Transverse colon (tissue), 4 donors: ENCODE measurements around the gene HAO2. TPM values are rescaled to one million over a fixed set of nuclear protein-coding genes. Genes with fewer than 3 reads are reported as not detected.
"Not testable (repeated sequence)": the region's sequence is repeated elsewhere in the genome, so short reads cannot be mapped to it uniquely, and the experiment has no call there.

Source experiments
- DNase-seq: peaks from one replicate; pipeline ENCODE4 v3.0.0-alpha.2; 2019
- H3K27ac ChIP-seq, 4 donors: fragments of 200-600 bp; sonication (generic); 2 replicates each; pipeline ENCODE4 v1.5.1; 2016 to 2018; ENCODE audit warnings: inconsistent platforms in 4 of 4
- H3K27me3 ChIP-seq: fragments of 200-600 bp; sonication (generic); 2 replicates; pipeline ENCODE4 v1.5.1; 2017; ENCODE audit warnings: inconsistent platforms
- H3K36me3 ChIP-seq, 4 donors: fragments of 200-600 bp; sonication (generic); 2 replicates each; pipeline ENCODE4 v1.5.1; 2017 to 2019; ENCODE audit warnings: inconsistent platforms in 4 of 4
- H3K4me1 ChIP-seq, 4 donors: fragments of 200-600 bp; sonication (generic); 2 replicates each; pipeline ENCODE4 v1.5.1; 2017 to 2020; ENCODE audit warnings: inconsistent platforms in 4 of 4
- H3K4me3 ChIP-seq, 4 donors: fragments of 200-600 bp; sonication (generic); 1 replicate in 1 of 4; 2 replicates in 3 of 4; pipeline versions ENCODE4 v1.5.1 to v1.6.1; 2017 to 2019; ENCODE audit warnings: inconsistent platforms in 4 of 4
- H3K9me3 ChIP-seq, 2 donors: fragments of 200-600 bp; sonication (generic); 2 replicates each; pipeline ENCODE4 v1.5.1; 2017 to 2019; ENCODE audit warnings: inconsistent platforms in 2 of 2
- CTCF ChIP-seq, 5 experiments: fragments of 200-600 bp in 3 of 5; fragments of 450-650 bp in 2 of 5; sonication (generic) in 3 of 5; IDR thresholded peaks; 1 replicate in 2 of 5; 2 replicates in 3 of 5; pipeline ENCODE4 v1.5.1; 2016 to 2017; ENCODE audit warnings: antibody characterized with exemption in 5 of 5, inconsistent platforms in 3 of 5, mild to moderate bottlenecking in 2 of 5, moderate library complexity in 1 of 5
- EP300 ChIP-seq: sonication (generic); formaldehyde crosslinking; IDR thresholded peaks from one replicate; pipeline ENCODE4 v1.6.1; 2017; ENCODE audit warnings: antibody characterized with exemption, low read depth
- POLR2A ChIP-seq: fragments of 450-650 bp; IDR thresholded peaks from one replicate; pipeline ENCODE4 v1.6.1; 2016; ENCODE audit warnings: antibody characterized with exemption, mild to moderate bottlenecking, moderate library complexity
- POLR2AphosphoS5 ChIP-seq, 3 donors: sonication (generic); formaldehyde crosslinking; IDR thresholded peaks; one replicate each; pipeline ENCODE4 v1.6.1; 2016; ENCODE audit warnings: antibody characterized with exemption in 3 of 3
- WGBS, 2 donors: methylation state at CpG; one replicate each; pipeline ENCODE4 v1.1.5; 2018; ENCODE audit warnings: low coverage in 1 of 2; 5-methylcytosine and 5-hydroxymethylcytosine counted together
- in situ Hi-C, 4 donors: fragments of 200-750 bp; cut with MboI; loops; one replicate each; pipeline versions ENCODE4 v1.15.0 to v1.15.1; 2017; ENCODE audit warnings: low sequenced_read_pairs in 3 of 4, low pct_ligation_motif_present in 1 of 4, low pct_unique_long_range_greater_than_20kb in 1 of 4
- intact Hi-C: fragments of 100-400 bp; cut with DNase I; formaldehyde crosslinking; loops from one replicate; pipeline ENCODE4 v1.15.1; 2023; ENCODE audit warnings: low total_unique reads
- total RNA-seq, 4 donors: library from RNA; depleted of rRNA; stranded (reverse); fragments of >200 nt; gene quantifications; one replicate each; pipeline ENCODE4 v1.1.0, GENCODE V29; 2016

Gene HAO2
- total RNA-seq, 4 donors from 2014 or later, result not detected

- no peak for DNase-seq
- H3K36me3 ChIP-seq, result no peaks in the 10 kb centered on the region
- intact Hi-C loops (no loop called here), in situ Hi-C loops (no loop called here)
- WGBS, 2 donors, result 43 to 69% methylated on average over 1 of the region's 1 CpG
- peaks cover 0 to 5% (median 2%) of the 10 kb centered on the region in 4 donors for H3K4me1 ChIP-seq
- H3K4me3 ChIP-seq, result no peak overlapping the region
- no peaks in the 10 kb centered on the region for H3K27me3 ChIP-seq
- no peaks in the 10 kb centered on the region for H3K9me3 ChIP-seq
- no peak for TF ChIP-seq POLR2AphosphoS5 (IDR thresholded peaks at IDR 0.05)
- no peak for TF ChIP-seq EP300
- no peak for TF ChIP-seq POLR2A
- no peak for TF ChIP-seq CTCF (IDR thresholded peaks at IDR 0.05)
- no peak overlapping the region for H3K27ac ChIP-seq
Observed at GRCh38 chr1:119347858-119348257, 20.7 kb upstream of the HAO2 start.

- TF ChIP-seq CTCF (IDR thresholded peaks at IDR 0.05), result no peak
- TF ChIP-seq POLR2AphosphoS5 (IDR thresholded peaks at IDR 0.05), result no peak
- Histone ChIP-seq H3K4me1 (peaks cover 0 to 5% (median 2%) of the 10 kb centered on the region in 4 donors), H3K27me3 (no peaks in the 10 kb centered on the region), H3K36me3 (no peaks in the 10 kb centered on the region), H3K4me3 (no peak overlapping the region), H3K9me3 (no peaks in the 10 kb centered on the region), H3K27ac (no peak overlapping the region)
- 85 to 100% methylated on average over 1 to 4 of the region's 4 CpGs for WGBS, 2 donors
- no peak for DNase-seq
- intact Hi-C loops, result no loop called here
- in situ Hi-C loops, result no loop called here
Observed at GRCh38 chr1:119348941-119349340, 19.6 kb upstream of the HAO2 start.

- intact Hi-C loops, in situ Hi-C loops: not testable (repeated sequence)
Observed at GRCh38 chr1:119350866-119351265, 17.7 kb upstream of the HAO2 start.

GRCh38 chr1:119351997-119352396 is 16.6 kb upstream of the HAO2 start:
- no peak for TF ChIP-seq CTCF (IDR thresholded peaks at IDR 0.05)
- TF ChIP-seq POLR2A, result no peak
- TF ChIP-seq POLR2AphosphoS5 (IDR thresholded peaks at IDR 0.05), result no peak
- no peak for TF ChIP-seq EP300
- Histone ChIP-seq H3K9me3 (no peaks in the 10 kb centered on the region), H3K4me3 (no peak overlapping the region), H3K4me1 (peaks cover 0 to 2% (median under 1%) of the 10 kb centered on the region in 4 donors), H3K27ac (no peak overlapping the region), H3K36me3 (no peaks in the 10 kb centered on the region), H3K27me3 (no peaks in the 10 kb centered on the region)
- in situ Hi-C loops (no loop called here), intact Hi-C loops (no loop called here)
- no peak for DNase-seq
- 75 to 87% methylated on average over 1 of the region's 1 CpG for WGBS, 2 donors

More at GRCh38 chr1:119350866-119351265, 17.7 kb upstream of the HAO2 start:
- not testable (repeated sequence) for H3K4me1 ChIP-seq, H3K9me3 ChIP-seq, H3K4me3 ChIP-seq, H3K36me3 ChIP-seq, DNase-seq, H3K27ac ChIP-seq, H3K27me3 ChIP-seq
- 94 to 100% methylated on average over 2 of the region's 2 CpGs for WGBS, 2 donors

GRCh38 chr1:119353836-119354235 is 14.7 kb upstream of the HAO2 start:
- 87 to 95% methylated on average over 3 of the region's 3 CpGs for WGBS, 2 donors
- DNase-seq, result no peak
- no peak overlapping the region for H3K27ac ChIP-seq
- H3K9me3 ChIP-seq, result no peaks in the 10 kb centered on the region
- in situ Hi-C loops, result no loop called here
- H3K4me1 ChIP-seq, result no peaks in the 10 kb centered on the region
- TF ChIP-seq POLR2AphosphoS5 (IDR thresholded peaks at IDR 0.05) (no peak), POLR2A (no peak), CTCF (IDR thresholded peaks at IDR 0.05) (no peak), EP300 (no peak)
- no peaks in the 10 kb centered on the region for H3K36me3 ChIP-seq
- intact Hi-C loops, result no loop called here
- H3K27me3 ChIP-seq, result no peaks in the 10 kb centered on the region
- no peak overlapping the region for H3K4me3 ChIP-seq
